Measurements from ENCODE around the gene PACSIN1.

Gene PACSIN1

GRCh38 chr6:34490390-34491090, 24.7 kb downstream of the PACSIN1 start:
- H3K4me3 ChIP-seq (ENCODE audit: low read depth, low read length) = no peak overlapping the region
- no peak for TF ChIP-seq CTCF (conservative IDR thresholded peaks at IDR 0.05; ENCODE audit: low read depth, low read length)
- no peak for DNase-seq (ENCODE audit: low read depth)

- DNase-seq (ENCODE audit: low read depth) = peak; percentile 33
- H3K4me3 ChIP-seq (ENCODE audit: low read depth, low read length) = no peak overlapping the region
- TF ChIP-seq CTCF (conservative IDR thresholded peaks at IDR 0.05; ENCODE audit: low read depth, low read length) = no peak
Observed at GRCh38 chr6:34491091-34491430, 25.2 kb downstream of the PACSIN1 start.

DNA sequence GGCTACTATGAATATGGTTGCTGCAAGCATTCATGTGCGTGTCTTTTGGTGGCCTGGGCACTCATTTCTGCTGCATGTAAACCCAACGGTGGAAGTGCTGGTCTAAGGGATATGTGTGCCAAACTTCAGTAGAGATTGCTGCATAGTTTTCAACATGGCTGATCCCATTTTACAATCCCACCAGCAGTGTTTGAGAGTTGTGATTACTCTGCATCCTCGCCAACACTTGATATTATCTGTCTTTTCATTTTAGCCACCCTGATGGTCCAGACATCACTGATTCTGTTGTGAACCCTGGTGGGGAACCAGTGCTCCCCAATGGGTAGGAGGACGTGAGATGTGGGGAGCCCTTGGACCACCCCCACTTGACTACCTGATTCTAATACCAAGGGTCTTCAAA, 27.5 kb downstream of the PACSIN1 start:
- H3K4me3 ChIP-seq (ENCODE audit: low read depth, low read length) = no peak overlapping the region
- no peak for DNase-seq (ENCODE audit: low read depth)
- no peak for TF ChIP-seq CTCF (conservative IDR thresholded peaks at IDR 0.05; ENCODE audit: low read depth, low read length)

DNA sequence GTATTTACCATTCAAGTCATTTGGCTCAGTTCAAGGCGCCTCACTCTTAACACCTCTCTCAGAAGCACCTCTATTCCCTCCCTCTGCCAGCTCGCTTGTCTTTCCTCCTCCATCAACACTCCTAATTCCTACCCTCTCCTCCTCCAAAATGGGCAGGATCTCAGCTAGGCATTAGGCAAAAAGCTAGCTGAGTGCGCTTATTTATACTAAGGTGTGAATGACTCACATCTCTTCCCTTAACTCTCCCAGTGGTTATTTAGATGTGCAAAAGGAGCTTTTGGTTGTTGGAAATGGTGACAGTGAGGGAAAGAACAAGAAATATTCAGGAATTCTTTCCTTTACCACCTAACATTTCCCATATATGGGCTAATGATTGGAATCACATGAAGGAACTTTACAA, 29.1 kb downstream of the PACSIN1 start:
- DNase-seq (ENCODE audit: low read depth) = no peak
- no peak for TF ChIP-seq CTCF (conservative IDR thresholded peaks at IDR 0.05; ENCODE audit: low read depth, low read length)
- no peak overlapping the region for H3K4me3 ChIP-seq (ENCODE audit: low read depth, low read length)

DNA sequence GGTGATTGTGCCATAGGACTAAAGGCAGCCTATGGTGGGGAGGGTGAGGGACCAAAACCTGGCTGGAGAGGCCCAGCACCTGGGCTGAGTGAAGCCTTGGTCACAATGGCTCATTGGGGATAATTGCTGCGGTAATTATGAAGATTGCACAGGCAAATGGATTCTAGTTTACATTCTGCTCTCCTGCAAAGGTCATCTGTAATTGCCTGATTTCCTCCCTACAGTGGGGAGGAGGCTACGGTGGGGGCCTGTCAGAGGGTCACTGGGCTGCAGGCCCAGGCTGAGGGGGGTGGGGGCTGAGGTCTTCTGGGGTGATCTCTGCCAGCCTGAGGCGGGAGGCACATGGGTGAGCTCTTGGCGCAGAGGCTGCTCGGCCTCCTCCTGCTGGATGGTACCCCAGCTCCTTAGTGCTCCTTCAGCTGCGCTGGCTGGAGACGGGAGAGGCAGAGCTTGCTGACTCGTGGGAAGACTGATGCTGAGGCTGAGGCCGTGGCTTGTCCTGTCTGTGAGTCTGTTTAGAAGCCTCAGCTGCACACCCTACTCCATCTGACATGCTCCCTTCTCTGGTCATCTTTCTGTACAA, 30.3 kb downstream of the PACSIN1 start:
- H3K4me3 ChIP-seq (ENCODE audit: low read depth, low read length) = no peak overlapping the region
- DNase-seq (ENCODE audit: low read depth) = no peak
- TF ChIP-seq CTCF (conservative IDR thresholded peaks at IDR 0.05; ENCODE audit: low read depth, low read length) = no peak

DNA sequence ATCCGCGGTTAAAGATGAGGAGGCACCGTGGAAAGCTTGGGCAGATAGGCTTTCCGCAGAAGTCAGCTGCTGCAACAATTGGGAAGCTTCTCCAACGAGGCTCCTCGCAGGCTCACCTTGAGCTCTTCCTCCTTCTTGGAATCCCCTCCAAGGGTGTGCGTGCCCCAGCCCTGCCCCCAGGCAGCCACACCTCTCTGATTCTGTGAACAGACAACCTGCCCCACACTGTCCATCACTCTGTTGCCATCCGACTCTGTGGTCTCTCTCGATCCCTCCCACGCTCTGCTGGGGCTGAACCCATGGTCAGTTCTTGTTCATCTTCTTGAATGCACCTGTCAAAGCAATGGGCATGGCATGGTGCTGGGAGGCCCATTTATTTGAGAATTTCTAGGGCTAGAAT, 31.5 kb downstream of the PACSIN1 start:
- no peak for DNase-seq (ENCODE audit: low read depth)
- no peak overlapping the region for H3K4me3 ChIP-seq (ENCODE audit: low read depth, low read length)
- no peak for TF ChIP-seq CTCF (conservative IDR thresholded peaks at IDR 0.05; ENCODE audit: low read depth, low read length)

GRCh38 chr6:34506718-34507117, 40.8 kb downstream of the PACSIN1 start:
- no peak for TF ChIP-seq CTCF (conservative IDR thresholded peaks at IDR 0.05; ENCODE audit: low read depth, low read length)
- DNase-seq (ENCODE audit: low read depth) = no peak
- H3K4me3 ChIP-seq (ENCODE audit: low read depth, low read length) = no peak overlapping the region
